ENCODE measurements around the gene RANGAP1. TPM values are rescaled to one million over a fixed set of nuclear protein-coding genes. Genes with fewer than 3 reads are reported as not detected.
A peak's percentile ranks its signal among the peaks of the same experiment; 100 is the strongest.

The RANGAP1 gene, protein sequence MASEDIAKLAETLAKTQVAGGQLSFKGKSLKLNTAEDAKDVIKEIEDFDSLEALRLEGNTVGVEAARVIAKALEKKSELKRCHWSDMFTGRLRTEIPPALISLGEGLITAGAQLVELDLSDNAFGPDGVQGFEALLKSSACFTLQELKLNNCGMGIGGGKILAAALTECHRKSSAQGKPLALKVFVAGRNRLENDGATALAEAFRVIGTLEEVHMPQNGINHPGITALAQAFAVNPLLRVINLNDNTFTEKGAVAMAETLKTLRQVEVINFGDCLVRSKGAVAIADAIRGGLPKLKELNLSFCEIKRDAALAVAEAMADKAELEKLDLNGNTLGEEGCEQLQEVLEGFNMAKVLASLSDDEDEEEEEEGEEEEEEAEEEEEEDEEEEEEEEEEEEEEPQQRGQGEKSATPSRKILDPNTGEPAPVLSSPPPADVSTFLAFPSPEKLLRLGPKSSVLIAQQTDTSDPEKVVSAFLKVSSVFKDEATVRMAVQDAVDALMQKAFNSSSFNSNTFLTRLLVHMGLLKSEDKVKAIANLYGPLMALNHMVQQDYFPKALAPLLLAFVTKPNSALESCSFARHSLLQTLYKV
- total RNA-seq: 46.2 TPM
- long read RNA-seq, full-length matches to known transcripts: 55 of 110 reads
- long read RNA-seq, partial matches to known transcripts: 33 of 110 reads
- long read RNA-seq, other reads (novel, unspliced or antisense): 22 of 110 reads

DNA sequence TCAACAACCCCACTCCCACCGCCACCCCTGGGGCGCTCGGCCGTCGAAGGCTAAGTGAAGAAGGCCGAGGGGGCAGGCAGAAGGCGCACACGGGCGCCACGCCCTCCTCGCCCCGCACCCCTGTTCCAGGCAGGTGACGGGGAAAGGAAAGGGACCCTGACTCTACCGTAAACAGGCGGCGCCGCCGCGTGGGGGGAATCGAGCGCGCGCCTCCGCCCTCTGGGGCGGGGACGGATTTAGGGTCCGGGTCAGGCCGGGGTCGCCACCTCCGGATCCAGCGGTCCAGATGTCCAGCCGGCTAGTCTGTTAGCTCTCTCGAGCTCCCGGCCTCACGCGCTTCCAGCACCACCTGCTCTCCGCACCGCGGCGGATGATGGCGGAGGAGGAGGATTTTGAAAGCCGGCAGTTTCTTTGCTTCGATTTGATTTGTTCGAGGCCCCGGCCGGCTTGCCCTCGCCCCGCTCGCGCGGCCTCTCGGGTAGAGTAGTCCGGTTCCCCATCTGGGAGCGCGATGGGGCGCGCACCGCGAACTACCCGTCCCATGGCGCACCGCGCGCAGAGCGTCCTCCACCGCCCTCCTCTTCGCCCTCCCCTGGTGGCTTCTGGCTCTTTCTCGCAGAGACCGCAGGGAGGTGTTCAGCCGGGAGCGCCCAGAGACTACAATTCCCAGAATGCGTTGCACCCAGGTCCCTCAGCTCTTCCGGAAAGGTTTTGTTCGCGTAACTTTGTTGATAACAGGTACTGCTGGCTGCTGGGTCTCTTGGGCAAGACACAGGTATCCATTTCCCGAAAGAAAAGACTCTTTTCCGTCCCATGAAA is at the start of gene RANGAP1:
RANGAP1 (minus strand) TSS at position 368 of the 819 bp plus-strand sequence. CDS start 5,143 bp downstream, outside the sequence.
- ATAC-seq (peak; percentile 99), DNase-seq (peak; percentile 99)
- intact Hi-C loops (cut with micrococcal nuclease): no loop called here

DNA sequence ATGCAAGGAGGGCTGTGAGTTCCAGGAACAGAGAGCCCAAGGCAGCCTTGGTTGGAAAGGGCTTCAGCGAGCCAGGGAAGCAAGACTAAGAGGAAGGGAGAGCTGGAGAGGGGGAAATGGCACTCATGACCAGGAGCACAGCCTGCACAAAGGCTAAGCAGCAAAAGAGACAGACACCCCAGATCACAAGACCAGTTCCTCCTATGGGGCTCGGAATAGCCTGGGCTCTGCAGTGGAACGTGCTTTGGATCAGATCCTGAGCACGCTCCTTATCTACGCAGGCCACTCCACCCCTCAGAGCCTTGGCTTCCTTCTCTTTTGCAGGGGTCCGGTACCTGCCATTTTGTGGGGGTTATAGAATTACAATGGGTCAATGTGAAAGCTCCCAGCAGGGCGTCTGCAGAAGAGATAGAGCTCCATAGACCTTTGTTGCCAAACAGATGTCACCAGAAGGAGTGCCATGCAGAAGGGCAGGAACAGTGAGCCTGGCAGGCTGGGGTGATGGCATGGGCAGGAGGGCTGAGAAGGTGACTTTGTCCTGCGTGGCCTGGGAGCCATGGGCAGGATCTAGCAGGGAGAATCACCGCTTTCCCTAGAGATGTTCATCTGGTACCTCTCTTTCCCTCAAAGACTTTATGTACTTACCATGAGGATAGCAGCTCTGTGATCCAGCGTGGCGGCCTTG is 49.1 kb upstream of the RANGAP1 start:
- DNase-seq (peak; percentile 63), ATAC-seq (peak; percentile 80)
- intact Hi-C loops (cut with micrococcal nuclease): no loop called here

DNA sequence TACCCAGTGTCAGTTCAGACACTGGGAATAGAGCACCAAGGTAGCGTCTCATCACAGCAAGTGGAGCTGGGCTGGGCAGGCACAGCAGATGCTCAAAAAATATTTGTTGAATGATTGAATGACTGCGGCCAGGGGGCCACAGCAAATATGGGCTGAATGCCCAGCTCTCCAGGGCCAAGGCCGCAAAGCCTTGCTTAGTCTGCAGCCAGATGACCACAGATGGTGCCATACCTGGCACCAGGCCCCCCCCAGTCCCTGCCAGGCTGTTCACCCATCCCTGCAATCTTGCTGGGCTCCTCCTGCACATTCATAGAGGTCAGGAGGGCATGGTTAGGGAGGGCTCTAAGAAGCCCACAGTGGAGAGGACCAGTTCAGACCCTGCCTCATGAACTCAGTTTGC is 48.2 kb upstream of the RANGAP1 start:
- ATAC-seq: peak; percentile 65
- peak; percentile 47 for DNase-seq
- intact Hi-C loops (cut with micrococcal nuclease): no loop called here

DNA sequence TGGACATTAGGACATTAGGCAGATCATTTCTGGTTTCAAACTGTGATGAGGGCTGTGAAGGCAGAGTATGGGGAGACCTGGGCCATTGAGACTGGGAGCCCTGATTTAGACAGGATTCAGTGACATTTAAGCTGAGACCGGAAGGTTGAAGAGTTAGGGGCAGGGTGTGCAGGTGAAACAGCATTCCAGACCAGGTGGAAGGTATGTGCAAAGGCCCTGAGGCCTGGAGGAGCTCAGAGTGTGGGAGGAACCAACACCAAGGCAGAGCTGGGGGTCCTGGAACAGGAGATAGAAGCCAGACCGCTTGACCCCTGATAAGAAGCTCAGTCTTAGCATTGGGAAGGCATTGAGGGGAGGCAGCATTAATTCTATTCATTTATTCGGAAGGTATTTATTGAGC is 47.8 kb upstream of the RANGAP1 start:
- intact Hi-C loops (cut with micrococcal nuclease): no loop called here
- ATAC-seq (no peak), DNase-seq (no peak)

DNA sequence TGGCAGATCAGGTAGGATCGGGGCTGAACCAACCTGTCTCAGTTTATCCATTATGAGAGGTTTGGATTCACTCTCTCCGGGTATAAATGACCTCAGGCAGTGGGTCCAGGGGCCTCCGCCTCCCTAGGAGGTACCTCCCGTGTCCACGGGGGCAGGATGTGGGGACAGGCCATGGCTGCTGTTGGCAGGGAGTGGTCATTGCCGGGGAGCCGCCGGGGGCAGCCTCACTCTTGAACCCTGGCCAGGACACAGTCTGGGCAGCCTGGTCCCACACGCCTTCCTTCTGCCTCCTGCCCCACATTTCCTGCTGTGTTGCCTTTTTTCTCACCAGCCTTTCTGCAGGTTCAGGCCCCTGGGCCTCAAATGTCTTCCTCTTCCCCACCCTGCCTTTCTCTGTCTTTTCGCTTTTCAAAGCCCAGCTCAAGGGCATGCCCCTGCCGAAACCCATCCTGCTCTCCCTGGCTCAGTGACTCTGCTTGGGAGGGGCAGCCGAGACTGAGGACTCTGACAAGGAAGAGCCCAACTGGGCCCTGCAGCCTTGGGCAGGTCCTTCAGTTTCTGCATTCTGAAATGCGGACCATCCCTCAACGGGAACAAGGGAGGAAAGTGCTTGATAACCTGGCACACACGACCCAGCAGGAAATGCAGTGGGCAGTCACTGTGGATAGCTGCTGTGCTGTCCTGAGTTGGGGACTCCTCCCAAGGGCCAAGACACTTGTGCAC is 46.4 kb upstream of the RANGAP1 start:
- ATAC-seq: no peak
- intact Hi-C loops (cut with micrococcal nuclease): no loop called here
- DNase-seq: no peak

DNA sequence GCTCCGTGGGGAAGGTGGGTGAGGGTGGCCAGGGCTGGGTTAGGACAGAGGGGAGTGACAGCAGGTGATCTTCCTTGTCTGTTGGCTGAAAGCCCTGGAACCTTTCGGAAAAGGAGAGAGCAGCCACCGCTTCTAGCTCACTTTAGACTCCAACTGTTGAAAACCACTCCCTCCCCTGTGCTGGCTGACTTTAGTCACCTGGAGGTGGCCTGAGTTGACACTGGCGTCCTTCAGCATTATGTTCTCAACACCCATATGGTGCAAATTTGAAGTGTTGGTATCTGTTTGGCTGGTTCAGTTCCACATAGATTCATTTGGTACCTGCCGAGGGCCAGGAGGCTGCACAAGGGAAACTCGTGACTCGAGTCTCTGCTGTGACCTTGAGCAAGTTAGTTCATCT is 44.2 kb upstream of the RANGAP1 start:
- intact Hi-C loops (cut with micrococcal nuclease): no loop called here
- DNase-seq: no peak
- ATAC-seq: peak; percentile 7

DNA sequence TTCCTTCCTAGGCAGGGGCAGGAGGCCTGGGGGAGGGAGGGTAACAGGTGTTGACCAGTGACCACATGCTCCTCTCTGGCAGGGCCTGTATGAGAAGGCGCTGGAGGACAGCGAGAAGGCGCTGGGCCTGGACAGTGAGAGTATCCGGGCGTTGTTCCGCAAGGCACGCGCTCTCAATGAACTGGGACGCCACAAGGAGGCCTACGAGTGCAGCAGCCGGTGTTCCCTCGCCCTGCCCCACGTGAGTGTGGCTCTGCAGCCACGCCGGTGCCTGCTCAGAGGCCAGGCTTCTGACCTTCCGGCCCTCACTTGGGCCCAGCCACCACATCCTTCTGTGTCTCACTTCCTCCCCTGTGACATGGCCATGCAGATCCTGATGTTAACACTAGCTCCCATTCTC is 41.1 kb upstream of the RANGAP1 start:
- ATAC-seq: no peak
- intact Hi-C loops (cut with micrococcal nuclease): no loop called here
- no peak for DNase-seq

DNA sequence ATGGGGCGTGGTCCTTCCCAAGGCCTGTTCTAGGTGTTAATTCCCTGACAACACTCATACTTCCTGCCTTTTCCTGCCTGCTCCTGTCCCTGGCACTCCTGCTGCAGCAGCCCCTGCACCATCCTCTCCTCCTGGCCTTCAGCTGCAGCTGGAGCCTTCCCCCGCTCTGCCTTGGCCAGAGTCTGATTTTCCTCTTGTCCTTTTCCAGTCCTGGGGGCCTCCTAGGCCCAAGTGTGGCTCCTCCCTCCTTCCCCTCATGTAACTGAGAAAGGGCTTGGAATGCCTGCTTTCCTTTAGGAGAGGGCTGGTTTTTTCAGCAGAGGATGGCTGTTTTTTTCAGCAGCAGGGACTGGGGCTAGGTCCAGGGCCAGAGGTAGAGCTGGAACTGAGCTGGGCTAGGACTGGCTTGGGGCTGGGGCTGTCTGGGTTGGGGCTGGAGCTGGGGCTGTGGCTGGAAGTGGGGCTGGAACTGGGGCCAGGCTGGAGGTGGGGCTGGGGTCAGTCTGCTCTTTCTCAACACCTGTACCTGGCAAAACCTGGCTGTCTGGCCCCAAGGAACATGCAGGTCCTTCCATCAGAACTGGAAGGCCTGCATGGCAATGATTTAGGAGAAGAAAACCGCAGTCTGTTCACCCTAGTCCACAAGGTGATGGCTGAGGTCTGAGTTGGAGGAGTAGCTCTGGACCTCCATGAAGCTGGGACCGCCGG is 39.0 kb upstream of the RANGAP1 start:
- intact Hi-C loops (cut with micrococcal nuclease): no loop called here
- ATAC-seq: no peak
- no peak for DNase-seq

DNA sequence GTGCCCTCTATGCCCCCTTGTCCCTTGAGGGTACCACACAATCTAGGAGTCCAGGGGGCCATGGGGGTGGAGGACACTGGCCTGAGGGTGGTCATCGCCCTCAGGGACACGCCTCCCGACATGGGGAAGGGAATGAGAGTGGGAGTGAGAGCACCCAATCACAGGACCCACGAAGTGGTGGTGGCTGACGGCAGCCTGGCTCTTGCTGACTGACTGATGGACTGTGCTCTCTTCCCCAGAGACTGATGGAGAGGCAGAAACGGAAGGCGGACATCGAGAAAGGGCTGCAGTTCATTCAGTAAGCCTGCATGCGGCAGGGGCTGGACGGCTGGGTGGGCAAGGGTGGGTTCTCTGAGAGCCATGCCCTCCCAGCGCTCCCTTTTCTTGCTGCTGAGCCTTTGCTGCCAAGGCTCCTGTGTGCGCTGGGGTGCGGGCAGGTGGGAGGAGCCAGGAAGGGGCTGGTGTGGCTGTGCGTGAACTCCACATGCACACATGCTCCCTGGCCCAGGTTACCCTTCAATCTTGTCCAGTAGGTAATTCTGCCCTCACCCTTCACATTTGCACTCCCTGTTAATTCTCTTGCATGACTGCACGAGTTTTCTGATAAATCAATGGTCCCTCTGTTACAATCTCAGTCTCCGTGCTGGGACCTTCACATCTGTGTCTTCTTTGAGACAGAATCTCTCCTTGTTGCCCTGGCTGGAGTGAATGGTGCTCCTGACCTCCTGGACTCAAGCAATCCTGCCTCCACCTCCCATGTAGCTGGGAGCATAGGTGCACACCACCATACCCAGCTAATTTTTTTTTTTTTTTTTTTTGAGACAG is 34.6 kb upstream of the RANGAP1 start:
- ATAC-seq (no peak), DNase-seq (no peak)

DNA sequence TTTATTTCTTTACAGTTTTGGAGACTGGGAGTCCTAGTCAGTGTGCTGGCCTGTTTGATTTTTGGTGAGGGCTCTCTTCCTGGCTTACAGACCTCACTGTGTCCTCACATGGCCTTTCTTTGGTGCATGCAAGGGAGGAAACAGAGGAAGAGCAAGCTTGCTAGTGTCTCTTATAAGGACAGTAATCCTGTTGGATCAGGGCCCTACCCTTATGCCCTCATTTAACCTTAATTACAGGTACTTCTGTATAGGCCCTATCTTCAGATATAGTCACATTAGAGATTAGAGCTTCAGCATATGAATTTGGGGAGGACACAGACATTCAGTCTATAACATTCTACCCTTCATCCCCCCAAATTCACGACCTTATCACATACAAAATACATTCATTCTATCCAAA is 29.6 kb upstream of the RANGAP1 start:
- DNase-seq: no peak
- ATAC-seq: no peak
- intact Hi-C loops (cut with micrococcal nuclease): no loop called here

More for the DNA sequence above, 34.6 kb upstream of the RANGAP1 start:
- intact Hi-C loops (cut with micrococcal nuclease): no loop called here

DNA sequence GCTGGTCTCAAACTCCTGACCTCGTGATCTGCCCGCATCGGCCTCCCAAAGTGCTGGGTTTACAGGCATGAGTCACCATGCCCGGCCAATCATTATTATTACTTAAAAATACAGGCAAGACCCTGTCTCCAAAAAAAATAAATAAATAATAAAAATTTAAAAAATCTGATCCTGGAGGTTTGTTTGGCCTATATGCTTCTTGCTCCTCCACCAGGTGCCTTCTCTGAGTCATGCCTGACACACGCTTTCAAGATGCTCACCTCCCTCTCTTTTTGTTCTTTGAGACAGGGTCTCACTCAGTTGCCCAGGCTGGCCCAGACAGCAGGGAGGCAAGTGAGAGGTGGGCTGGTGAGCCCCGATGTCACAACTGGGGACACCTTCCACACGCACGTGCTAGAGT is 28.8 kb upstream of the RANGAP1 start:
- DNase-seq (no peak), ATAC-seq (no peak)
- intact Hi-C loops (cut with micrococcal nuclease): no loop called here

DNA sequence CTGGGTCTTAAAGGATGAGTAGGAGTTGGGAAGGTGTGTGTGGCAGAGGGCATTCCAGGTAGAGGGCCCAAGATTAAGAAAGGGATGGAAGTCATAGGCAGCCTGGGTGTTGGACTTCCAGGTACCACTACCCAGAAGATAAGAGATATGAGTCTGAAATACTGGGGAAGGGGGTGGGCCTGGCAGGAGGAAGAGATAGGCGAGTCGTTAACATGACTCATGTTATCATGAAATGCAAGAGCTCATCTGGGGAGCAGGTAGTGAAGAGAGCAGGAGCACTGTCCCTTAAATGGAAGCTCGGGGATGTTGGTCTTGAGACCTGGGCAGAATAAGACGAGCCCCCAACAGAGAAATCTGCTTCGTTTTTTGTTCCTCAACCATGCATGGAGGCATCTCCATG is 25.5 kb upstream of the RANGAP1 start:
- DNase-seq (no peak), ATAC-seq (no peak)
- intact Hi-C loops (cut with micrococcal nuclease): no loop called here

DNA sequence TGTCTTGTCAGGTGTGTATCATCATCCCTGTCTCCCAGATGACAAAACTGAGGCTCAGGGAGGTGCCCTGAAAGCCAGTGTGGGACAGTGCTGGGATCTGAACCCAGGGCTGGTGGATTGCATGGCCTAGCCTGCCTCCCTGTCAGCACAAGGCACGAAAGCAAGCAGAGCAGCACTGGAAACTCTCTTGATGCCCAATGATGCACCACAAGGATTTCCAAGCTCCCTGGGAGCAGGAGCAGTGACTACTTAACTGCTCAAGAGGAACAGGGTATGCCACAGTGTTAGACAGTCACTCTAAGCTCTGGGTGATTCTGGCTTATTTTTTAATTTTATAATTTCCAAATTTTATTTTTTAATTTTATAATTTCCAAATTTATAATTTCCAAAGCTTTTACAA is 24.3 kb upstream of the RANGAP1 start:
- ATAC-seq: no peak
- no peak for DNase-seq
- intact Hi-C loops (cut with micrococcal nuclease): no loop called here

DNA sequence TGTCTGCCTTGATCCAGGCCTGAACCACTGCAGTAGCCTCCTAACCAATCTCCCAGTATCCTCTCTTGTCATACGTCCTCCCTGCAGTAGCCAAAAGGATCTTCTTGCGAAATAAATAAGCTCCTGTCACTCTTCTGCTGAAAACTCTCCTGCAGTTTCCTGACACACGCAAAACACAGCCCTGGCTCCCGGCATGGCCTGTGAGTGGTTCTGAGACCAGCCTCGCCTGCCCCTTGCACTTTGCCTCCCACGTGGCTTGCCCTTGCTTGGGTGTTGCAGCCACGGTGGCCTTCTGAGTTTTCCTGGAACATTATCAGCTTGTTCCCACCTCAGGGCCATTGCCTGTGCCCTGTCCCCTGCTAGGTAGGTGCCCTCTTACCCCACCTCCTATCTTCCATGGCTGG is 22.6 kb upstream of the RANGAP1 start:
- DNase-seq: peak; percentile 37
- intact Hi-C loops (cut with micrococcal nuclease): no loop called here
- ATAC-seq: peak; percentile 16

DNA sequence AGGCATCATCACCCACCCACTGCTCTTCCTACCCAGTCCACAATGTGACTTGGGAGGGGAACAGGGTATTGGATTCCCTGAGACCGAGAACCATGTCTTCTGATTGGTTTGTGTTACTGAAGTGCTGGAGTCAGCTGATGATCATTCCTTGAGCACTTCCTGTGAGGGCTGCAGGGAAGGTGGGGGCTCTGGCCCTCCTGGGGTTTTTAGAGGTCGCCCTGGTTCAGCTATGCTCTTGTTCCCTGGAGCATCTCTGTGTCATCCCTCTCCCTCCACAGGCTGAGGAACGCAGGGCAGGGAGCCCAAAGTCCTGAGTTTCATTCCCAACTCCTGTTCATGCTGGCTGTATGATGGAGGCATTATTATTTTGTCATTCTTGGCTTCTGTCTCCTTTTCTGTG is 22.1 kb upstream of the RANGAP1 start:
- ATAC-seq: peak; percentile 38
- intact Hi-C loops (cut with micrococcal nuclease): no loop called here
- no peak for DNase-seq

DNA sequence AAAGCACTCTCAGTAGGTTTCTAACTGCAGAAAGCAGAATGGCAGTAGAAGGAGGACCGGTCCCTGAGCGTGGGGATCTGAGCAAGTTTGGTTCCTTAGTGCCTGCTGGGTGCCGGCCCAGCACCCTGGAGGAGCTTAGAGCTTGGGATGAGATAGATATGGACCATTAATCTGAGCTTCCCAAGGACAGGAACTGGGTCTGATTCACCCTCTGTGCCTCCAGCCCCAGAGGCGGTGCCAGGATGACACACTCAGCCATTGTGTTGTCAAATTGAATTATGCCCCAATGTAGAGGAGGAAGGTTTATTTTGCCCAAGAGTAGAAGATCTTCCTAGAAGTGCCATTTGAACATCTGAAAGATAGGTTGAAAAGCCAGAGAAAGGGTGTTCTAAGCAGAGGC is 19.7 kb upstream of the RANGAP1 start:
- DNase-seq (no peak), ATAC-seq (no peak)
- intact Hi-C loops (cut with micrococcal nuclease): no loop called here

DNA sequence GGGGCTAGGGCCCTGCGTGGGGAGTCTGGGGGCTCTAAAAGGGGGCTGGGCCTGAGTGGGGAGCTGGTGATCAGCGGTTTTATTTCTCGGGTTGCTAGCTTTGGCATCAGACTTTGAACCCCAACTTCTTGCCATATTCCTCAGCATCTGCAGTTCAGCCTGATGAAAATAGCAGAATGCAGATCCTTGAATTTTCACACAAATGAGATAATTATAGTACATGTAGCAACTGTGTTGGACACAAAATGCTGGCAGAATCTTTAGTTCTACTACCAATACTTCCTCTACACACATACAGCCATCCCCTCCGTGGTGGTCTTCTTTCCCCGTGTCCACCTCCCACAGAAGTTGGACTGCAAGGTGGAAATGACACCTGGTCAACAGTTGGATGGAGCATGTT is 16.8 kb upstream of the RANGAP1 start:
- DNase-seq (no peak), ATAC-seq (no peak)
- intact Hi-C loops (cut with micrococcal nuclease): no loop called here

All from left ventricle myocardium superior (tissue), 1 donor.